Transverse colon (tissue), 4 donors: ENCODE measurements around the gene CIPC. TPM values are rescaled to one million over a fixed set of nuclear protein-coding genes. Genes with fewer than 3 reads are reported as not detected.

Source experiments
- DNase-seq: peaks from one replicate; pipeline ENCODE4 v3.0.0-alpha.2; 2019
- H3K27ac ChIP-seq, 4 donors: fragments of 200-600 bp; sonication (generic); 2 replicates each; pipeline ENCODE4 v1.5.1; 2016 to 2018; ENCODE audit warnings: inconsistent platforms in 4 of 4
- H3K27me3 ChIP-seq: fragments of 200-600 bp; sonication (generic); 2 replicates; pipeline ENCODE4 v1.5.1; 2017; ENCODE audit warnings: inconsistent platforms
- H3K36me3 ChIP-seq, 4 donors: fragments of 200-600 bp; sonication (generic); 2 replicates each; pipeline ENCODE4 v1.5.1; 2017 to 2019; ENCODE audit warnings: inconsistent platforms in 4 of 4
- H3K4me1 ChIP-seq, 4 donors: fragments of 200-600 bp; sonication (generic); 2 replicates each; pipeline ENCODE4 v1.5.1; 2017 to 2020; ENCODE audit warnings: inconsistent platforms in 4 of 4
- H3K4me3 ChIP-seq, 4 donors: fragments of 200-600 bp; sonication (generic); 1 replicate in 1 of 4; 2 replicates in 3 of 4; pipeline versions ENCODE4 v1.5.1 to v1.6.1; 2017 to 2019; ENCODE audit warnings: inconsistent platforms in 4 of 4
- H3K9me3 ChIP-seq, 2 donors: fragments of 200-600 bp; sonication (generic); 2 replicates each; pipeline ENCODE4 v1.5.1; 2017 to 2019; ENCODE audit warnings: inconsistent platforms in 2 of 2
- EP300 ChIP-seq: sonication (generic); formaldehyde crosslinking; IDR thresholded peaks from one replicate; pipeline ENCODE4 v1.6.1; 2017; ENCODE audit warnings: antibody characterized with exemption, low read depth
- POLR2A ChIP-seq: fragments of 450-650 bp; IDR thresholded peaks from one replicate; pipeline ENCODE4 v1.6.1; 2016; ENCODE audit warnings: antibody characterized with exemption, mild to moderate bottlenecking, moderate library complexity
- POLR2AphosphoS5 ChIP-seq, 3 donors: sonication (generic); formaldehyde crosslinking; IDR thresholded peaks; one replicate each; pipeline ENCODE4 v1.6.1; 2016; ENCODE audit warnings: antibody characterized with exemption in 3 of 3
- WGBS, 2 donors: methylation state at CpG; one replicate each; pipeline ENCODE4 v1.1.5; 2018; ENCODE audit warnings: low coverage in 1 of 2; 5-methylcytosine and 5-hydroxymethylcytosine counted together
- in situ Hi-C, 4 donors: fragments of 200-750 bp; cut with MboI; loops; one replicate each; pipeline versions ENCODE4 v1.15.0 to v1.15.1; 2017; ENCODE audit warnings: low sequenced_read_pairs in 3 of 4, low pct_ligation_motif_present in 1 of 4, low pct_unique_long_range_greater_than_20kb in 1 of 4
- intact Hi-C: fragments of 100-400 bp; cut with DNase I; formaldehyde crosslinking; loops from one replicate; pipeline ENCODE4 v1.15.1; 2023; ENCODE audit warnings: low total_unique reads
- total RNA-seq, 4 donors: library from RNA; depleted of rRNA; stranded (reverse); fragments of >200 nt; gene quantifications; one replicate each; pipeline ENCODE4 v1.1.0, GENCODE V29; 2016
- TF ChIP-seq, protein P1 (sequence below), 5 experiments: fragments of 200-600 bp in 3 of 5; fragments of 450-650 bp in 2 of 5; sonication (generic) in 3 of 5; IDR thresholded peaks; 1 replicate in 2 of 5; 2 replicates in 3 of 5; pipeline ENCODE4 v1.5.1; 2016 to 2017; ENCODE audit warnings: antibody characterized with exemption in 5 of 5, inconsistent platforms in 3 of 5, mild to moderate bottlenecking in 2 of 5, moderate library complexity in 1 of 5

Gene CIPC
- total RNA-seq, 4 donors from 2014 or later: 30.8 to 97.1 (median 67.8) TPM

DNA sequence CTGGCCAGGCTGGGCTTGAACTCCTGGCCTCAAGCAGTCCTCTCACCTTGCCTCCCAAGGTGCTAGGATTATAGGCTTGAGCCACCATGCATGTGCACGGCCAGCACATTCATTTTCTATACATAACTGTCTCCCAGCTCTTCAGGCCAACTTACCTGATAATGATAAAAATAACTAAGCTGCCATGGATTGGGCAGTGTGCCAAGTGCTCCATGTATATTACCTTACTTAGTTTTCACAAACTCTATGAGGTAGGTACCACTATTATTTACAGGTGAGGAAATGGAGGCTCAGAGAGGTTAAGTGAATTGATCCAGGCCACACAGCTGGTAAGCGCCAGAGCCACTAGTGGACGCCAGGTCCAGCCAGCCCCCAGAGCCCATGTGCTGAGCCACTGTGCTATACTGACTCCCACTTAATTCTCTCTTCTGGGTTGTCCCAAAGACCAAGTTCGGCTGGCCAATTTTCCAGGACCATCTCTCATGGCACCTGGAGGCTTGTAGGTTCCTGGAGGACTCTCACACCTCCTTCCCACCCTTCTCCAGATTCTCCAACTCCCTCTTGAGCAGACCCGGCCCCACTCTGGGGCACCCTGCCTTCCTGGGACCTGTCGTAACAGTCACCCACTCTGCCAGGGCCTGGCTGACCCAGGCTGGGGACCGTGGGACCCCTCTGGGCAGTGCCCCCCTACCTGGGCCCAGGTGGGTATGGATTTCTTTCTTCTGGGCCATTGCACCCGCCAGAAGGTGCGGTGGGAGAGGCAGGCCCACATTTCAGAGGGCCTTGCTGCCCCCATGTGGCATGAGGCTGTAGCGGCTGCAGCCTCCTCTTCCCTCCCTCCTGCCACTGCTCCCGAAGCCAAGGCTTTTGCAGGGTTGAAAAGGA lies 30.2 kb upstream of the CIPC start:
- intact Hi-C loops: loop anchor here (2.0 kb wide), 1 partner anchor 193 kb away; no protein-coding TSS in a partner anchor

DNA sequence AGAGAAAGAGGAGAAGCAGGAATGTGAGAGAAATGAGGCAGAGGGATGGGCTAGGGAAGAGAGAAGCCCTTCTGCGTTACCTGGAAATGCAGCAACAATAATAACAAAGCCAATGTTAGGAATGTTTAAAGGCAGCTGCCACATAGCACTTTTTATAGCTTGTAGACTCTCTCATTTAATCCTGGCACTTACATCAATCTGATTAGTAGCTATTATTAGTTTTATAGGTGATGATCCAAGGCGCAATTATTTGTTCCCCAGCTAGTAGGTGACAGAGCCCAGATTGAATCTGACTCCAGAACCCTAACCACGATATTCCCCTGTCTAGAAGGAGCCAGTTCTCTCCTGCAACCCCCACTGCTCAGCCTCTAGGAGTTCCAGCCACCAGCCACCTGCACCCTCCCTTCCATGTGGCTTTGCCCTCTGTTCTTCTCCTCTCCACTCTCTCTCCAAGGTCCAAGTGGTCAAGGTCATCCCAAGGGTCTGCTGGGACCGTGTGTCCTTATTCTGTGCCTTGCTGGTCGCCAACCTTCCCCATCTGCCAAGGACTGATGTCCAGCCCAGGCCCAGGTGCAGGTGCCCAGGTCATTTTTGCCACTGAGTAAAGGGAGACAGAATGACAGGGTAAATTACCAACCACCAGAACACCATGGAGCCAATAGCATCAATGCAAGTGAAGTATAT lies 29.4 kb upstream of the CIPC start:
- no peaks in the 10 kb centered on the region for H3K27me3 ChIP-seq
- H3K36me3 ChIP-seq: no peaks in the 10 kb centered on the region
- intact Hi-C loops (loop anchor here (2.0 kb wide), 1 partner anchor 194 kb away; no protein-coding TSS in a partner anchor), in situ Hi-C loops (loop anchor here in 2 of 4 donors (5.0 to 10.0 kb wide), 3 partner anchors 154 to 196 kb away; no protein-coding TSS in a partner anchor)
- no peaks in the 10 kb centered on the region for H3K9me3 ChIP-seq
- H3K4me1 ChIP-seq: peaks cover 4 to 17% (median 7%) of the 10 kb centered on the region in 4 donors
- 44 to 64% methylated on average over 2 to 5 of the region's 5 CpGs for whole genome bisulfite sequencing, 2 donors
- TF ChIP-seq POLR2AphosphoS5 (IDR thresholded peaks at IDR 0.05) (no peak), EP300 (no peak), POLR2A (no peak)
- TF ChIP-seq, protein P1, sequence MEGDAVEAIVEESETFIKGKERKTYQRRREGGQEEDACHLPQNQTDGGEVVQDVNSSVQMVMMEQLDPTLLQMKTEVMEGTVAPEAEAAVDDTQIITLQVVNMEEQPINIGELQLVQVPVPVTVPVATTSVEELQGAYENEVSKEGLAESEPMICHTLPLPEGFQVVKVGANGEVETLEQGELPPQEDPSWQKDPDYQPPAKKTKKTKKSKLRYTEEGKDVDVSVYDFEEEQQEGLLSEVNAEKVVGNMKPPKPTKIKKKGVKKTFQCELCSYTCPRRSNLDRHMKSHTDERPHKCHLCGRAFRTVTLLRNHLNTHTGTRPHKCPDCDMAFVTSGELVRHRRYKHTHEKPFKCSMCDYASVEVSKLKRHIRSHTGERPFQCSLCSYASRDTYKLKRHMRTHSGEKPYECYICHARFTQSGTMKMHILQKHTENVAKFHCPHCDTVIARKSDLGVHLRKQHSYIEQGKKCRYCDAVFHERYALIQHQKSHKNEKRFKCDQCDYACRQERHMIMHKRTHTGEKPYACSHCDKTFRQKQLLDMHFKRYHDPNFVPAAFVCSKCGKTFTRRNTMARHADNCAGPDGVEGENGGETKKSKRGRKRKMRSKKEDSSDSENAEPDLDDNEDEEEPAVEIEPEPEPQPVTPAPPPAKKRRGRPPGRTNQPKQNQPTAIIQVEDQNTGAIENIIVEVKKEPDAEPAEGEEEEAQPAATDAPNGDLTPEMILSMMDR (IDR thresholded peaks at IDR 0.05): no peak
- H3K27ac ChIP-seq: no peak overlapping the region
- no peak for DNase-seq
- H3K4me3 ChIP-seq: no peak overlapping the region

More for the DNA sequence above, 30.2 kb upstream of the CIPC start:
- Histone ChIP-seq H3K27ac (no peak overlapping the region), H3K9me3 (no peaks in the 10 kb centered on the region), H3K36me3 (no peaks in the 10 kb centered on the region), H3K27me3 (no peaks in the 10 kb centered on the region), H3K4me1 (peaks cover 4 to 17% (median 7%) of the 10 kb centered on the region in 4 donors), H3K4me3 (no peak overlapping the region)
- DNase-seq: peak; percentile 78
- in situ Hi-C loops: loop anchor here in 2 of 4 donors (5.0 to 10.0 kb wide), 3 partner anchors 153 to 196 kb away; no protein-coding TSS in a partner anchor
- WGBS, 2 donors: 33 to 49% methylated on average over 3 to 11 of the region's 11 CpGs
- TF ChIP-seq EP300: no peak
- TF ChIP-seq, protein P1 (IDR thresholded peaks at IDR 0.05): peak; percentile 73 to 89 (median 86)

DNA sequence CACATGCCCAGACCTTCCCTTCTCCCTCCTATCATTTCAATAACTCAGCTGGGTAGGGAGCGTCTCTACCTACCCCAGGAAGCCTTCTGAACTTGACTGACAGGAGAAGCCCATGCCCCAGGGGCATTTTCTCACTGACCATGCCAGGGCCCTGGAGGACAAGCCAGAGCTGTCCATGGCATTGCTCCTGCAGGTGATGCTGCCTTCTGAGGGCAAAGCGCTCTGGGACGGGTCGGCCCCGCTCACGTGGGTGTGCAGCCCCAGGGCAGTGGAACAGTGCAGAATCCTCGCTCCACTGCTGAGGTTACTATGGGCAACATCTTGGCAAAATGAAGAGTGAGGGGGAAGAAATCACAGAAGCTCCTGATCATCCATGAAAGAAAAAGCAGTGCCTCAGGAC lies 28.5 kb upstream of the CIPC start:
- Histone ChIP-seq H3K9me3 (no peaks in the 10 kb centered on the region), H3K4me1 (peaks cover 4 to 17% (median 7%) of the 10 kb centered on the region in 4 donors), H3K36me3 (no peaks in the 10 kb centered on the region), H3K27me3 (no peaks in the 10 kb centered on the region), H3K4me3 (no peak overlapping the region), H3K27ac (peak overlapping the region in 1 of 4 donors; percentile 34)
- TF ChIP-seq, protein P1 (IDR thresholded peaks at IDR 0.05): no peak
- no peak for TF ChIP-seq POLR2A
- no peak for TF ChIP-seq POLR2AphosphoS5 (IDR thresholded peaks at IDR 0.05)
- TF ChIP-seq EP300: no peak
- in situ Hi-C loops (loop anchor here in 2 of 4 donors (5.0 to 10.0 kb wide), 3 partner anchors 155 to 197 kb away; no protein-coding TSS in a partner anchor), intact Hi-C loops (loop anchor here (2.0 kb wide), 1 partner anchor 195 kb away; no protein-coding TSS in a partner anchor)
- 84 to 92% methylated on average over 5 to 7 of the region's 7 CpGs for WGBS, 2 donors
- DNase-seq: no peak

DNA sequence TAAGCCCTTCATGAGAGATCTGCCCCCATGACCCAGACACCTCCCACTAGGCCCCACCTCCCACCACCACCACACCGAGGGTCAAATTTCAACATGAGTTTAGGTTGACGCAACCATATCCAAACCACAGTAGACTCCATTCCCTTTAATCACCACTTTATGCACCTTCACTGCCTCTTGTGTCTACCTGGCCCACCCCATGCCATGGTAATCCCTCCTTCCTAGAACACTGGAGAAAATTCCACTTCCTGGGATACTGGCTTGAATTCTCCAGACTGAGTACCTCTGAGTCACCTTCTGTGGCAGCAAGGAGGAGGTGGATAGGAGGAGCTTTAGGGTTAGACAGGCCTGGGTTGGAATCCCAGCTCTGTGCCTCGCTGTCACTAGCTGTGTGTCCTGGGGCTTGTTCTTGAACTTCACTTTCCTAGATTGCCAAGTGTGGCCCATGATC lies 26.1 kb upstream of the CIPC start:
- Histone ChIP-seq H3K4me1 (peaks cover 4 to 32% (median 8%) of the 10 kb centered on the region in 4 donors), H3K9me3 (no peaks in the 10 kb centered on the region), H3K36me3 (no peaks in the 10 kb centered on the region), H3K27me3 (no peaks in the 10 kb centered on the region), H3K4me3 (no peak overlapping the region), H3K27ac (no peak overlapping the region)
- intact Hi-C loops (no loop called here), in situ Hi-C loops (no loop called here)
- TF ChIP-seq, protein P1 (IDR thresholded peaks at IDR 0.05): no peak
- TF ChIP-seq POLR2A: no peak
- no peak for TF ChIP-seq POLR2AphosphoS5 (IDR thresholded peaks at IDR 0.05)
- no peak for TF ChIP-seq EP300
- 94 to 100% methylated on average over 1 to 3 of the region's 3 CpGs for WGBS, 2 donors
- no peak for DNase-seq
